WTC11 (cell line): ENCODE measurements around the gene ABCG4.

Experiments
- CTCF ChIP-seq: fragments of 200-600 bp; IDR thresholded peaks from 2 replicates; pipeline ENCODE4 v1.8.0; 2022; ENCODE audit warnings: antibody characterized with exemption
- ERG ChIP-seq: fragments of 250-450 bp; sonication (Bioruptor Pico); IDR thresholded peaks from 2 replicates; pipeline ENCODE4 v1.8.0; 2021; ENCODE audit warnings: mild to moderate bottlenecking
- ESRRA ChIP-seq: sonication (generic); formaldehyde crosslinking; IDR thresholded peaks from 2 replicates; pipeline ENCODE4 v1.8.1; 2022; ENCODE audit warnings: mild to moderate bottlenecking, missing genetic modification reagents, borderline replicate concordance
- FOXJ3 ChIP-seq: sonication (generic); formaldehyde crosslinking; IDR thresholded peaks from 2 replicates; pipeline ENCODE4 v1.9.0; 2021; ENCODE audit warnings: missing genetic modification reagents, mild to moderate bottlenecking, borderline replicate concordance
- FOXK1 ChIP-seq: sonication (generic); formaldehyde crosslinking; IDR thresholded peaks from 2 replicates; pipeline ENCODE4 v1.8.0; 2022; ENCODE audit warnings: mild to moderate bottlenecking, moderate library complexity, missing genetic modification reagents
- FOXP1 ChIP-seq: sonication (generic); formaldehyde crosslinking; IDR thresholded peaks from 2 replicates; pipeline ENCODE4 v1.8.0; 2022; ENCODE audit warnings: missing genetic modification reagents, mild to moderate bottlenecking, moderate library complexity, borderline replicate concordance
- JUN ChIP-seq: sonication (generic); formaldehyde crosslinking; IDR thresholded peaks from 2 replicates; pipeline ENCODE4 v1.8.0; 2023; ENCODE audit warnings: mild to moderate bottlenecking, missing genetic modification reagents
- KAT7 ChIP-seq: sonication (generic); formaldehyde crosslinking; IDR thresholded peaks from 2 replicates; pipeline ENCODE4 v1.8.1; 2023; ENCODE audit warnings: missing genetic modification reagents, mild to moderate bottlenecking, borderline replicate concordance

- no peak for TF ChIP-seq ERG (CRISPR knock-in tag)
- TF ChIP-seq FOXK1 (CRISPR knock-in tag), result no peak
- TF ChIP-seq JUN (CRISPR knock-in tag), result no peak
- no peak for TF ChIP-seq ESRRA (CRISPR knock-in tag)
- TF ChIP-seq CTCF, result no peak
- no peak for TF ChIP-seq KAT7
- TF ChIP-seq FOXJ3 (CRISPR knock-in tag), result no peak
- TF ChIP-seq FOXP1 (CRISPR knock-in tag), result no peak
Measured at GRCh38 chr11:119180729-119181676, 32.2 kb downstream of the ABCG4 start.
